HepG2 (cell line): ENCODE measurements around the gene VPS13C. TPM values are rescaled to one million over a fixed set of nuclear protein-coding genes. Genes with fewer than 3 reads are reported as not detected.
A peak's percentile ranks its signal among the peaks of the same experiment; 100 is the strongest.

Experiments used
- ATAD3A ChIP-seq: sonication (generic); formaldehyde crosslinking; IDR thresholded peaks from 2 replicates; pipeline ENCODE4 v1.4.0; 2020; ENCODE audit warnings: missing genetic modification reagents
- ERF ChIP-seq: IDR thresholded peaks from 2 replicates; pipeline ENCODE4 v1.6.1; 2018; ENCODE audit warnings: missing biosample characterization, missing genetic modification reagents
- JARID2 ChIP-seq: sonication (generic); formaldehyde crosslinking; IDR thresholded peaks from 2 replicates; pipeline ENCODE4 v1.8.1; 2023; ENCODE audit warnings: missing genetic modification reagents, inconsistent platforms; ENCODE audit not compliant: insufficient replicate concordance
- KLF6 ChIP-seq: IDR thresholded peaks from 2 replicates; pipeline ENCODE4 v1.8.0; 2016; ENCODE audit warnings: missing biosample characterization, missing genetic modification reagents
- MBNL3 ChIP-seq: fragments of 250-450 bp; sonication (Bioruptor Pico); conservative IDR thresholded peaks from 2 replicates; pipeline ENCODE4 v1.8.0; 2022; ENCODE audit warnings: mild to moderate bottlenecking, inconsistent platforms
- MED8 ChIP-seq: sonication (generic); formaldehyde crosslinking; IDR thresholded peaks from 2 replicates; pipeline ENCODE4 v1.8.1; 2023; ENCODE audit warnings: mild to moderate bottlenecking, missing genetic modification reagents; ENCODE audit not compliant: insufficient replicate concordance
- RCOR2 ChIP-seq: IDR thresholded peaks from 2 replicates; pipeline ENCODE4 v1.6.1; 2016; ENCODE audit warnings: missing biosample characterization, missing genetic modification reagents
- SALL2 ChIP-seq: sonication (generic); formaldehyde crosslinking; IDR thresholded peaks from 2 replicates; pipeline ENCODE4 v1.8.1; 2023; ENCODE audit warnings: mild to moderate bottlenecking, missing genetic modification reagents, inconsistent platforms
- TCF12 ChIP-seq, 2 experiments: fragments of 450-650 bp in 1 of 2; sonication (generic) in 1 of 2; formaldehyde crosslinking in 1 of 2; IDR thresholded peaks; 2 replicates each; pipeline versions ENCODE4 v1.6.1 to v1.8.0; 2017 to 2022; ENCODE audit warnings: antibody characterized with exemption in 1 of 2, mild to moderate bottlenecking in 1 of 2, missing genetic modification reagents in 1 of 2, moderate library complexity in 1 of 2
- ZNF713 ChIP-seq: sonication (generic); formaldehyde crosslinking; IDR thresholded peaks from 2 replicates; pipeline ENCODE4 v1.4.0; 2020; ENCODE audit warnings: mild to moderate bottlenecking, missing genetic modification reagents
- ZNF841 ChIP-seq: sonication (generic); formaldehyde crosslinking; IDR thresholded peaks from 2 replicates; pipeline ENCODE4 v1.8.1; 2023; ENCODE audit warnings: missing genetic modification reagents, borderline replicate concordance
- polyA plus RNA-seq, 8 experiments: library from polyadenylated mRNA; depleted of rRNA in 3 of 8; stranded (reverse) in 7 of 8; unstranded in 1 of 8; fragments of >200 nt; fragmentation: Illumina TruSeq in 4 of 8; extraction: Trizol in 4 of 8; gene quantifications; 2 replicates each; pipeline versions ENCODE4 v1.2.1 to v1.2.3, GENCODE V29; 2011 to 2016; ENCODE audit warnings: low read depth in 4 of 8, missing spikeins in 1 of 8, mixed read lengths in 1 of 8; ENCODE audit not compliant: insufficient read depth in 1 of 8
- total RNA-seq, 5 experiments: library from RNA; depleted of rRNA; stranded (reverse); fragments of >200 nt; fragmentation: Illumina TruSeq; extraction: Trizol; gene quantifications; 2 replicates each; pipeline ENCODE4 v1.2.3, GENCODE V29; 2016; ENCODE audit warnings: low read depth in 1 of 5
- TF ChIP-seq, protein P1 (sequence below): sonication (generic); formaldehyde crosslinking; IDR thresholded peaks from 2 replicates; pipeline ENCODE4 v1.5.1; 2020; ENCODE audit warnings: missing genetic modification reagents, mild to moderate bottlenecking, borderline replicate concordance
- TF ChIP-seq, protein P2 (sequence below): sonication (generic); formaldehyde crosslinking; IDR thresholded peaks from 2 replicates; pipeline ENCODE4 v1.5.1; 2020; ENCODE audit warnings: mild to moderate bottlenecking, missing genetic modification reagents, borderline replicate concordance
- TF ChIP-seq, protein P3 (sequence below): IDR thresholded peaks from 2 replicates; pipeline ENCODE4 v1.6.1; 2016; ENCODE audit warnings: low read depth, missing genetic modification reagents, missing compliant biosample characterization
- TF ChIP-seq, protein P4 (sequence below): sonication (generic); formaldehyde crosslinking; IDR thresholded peaks from 2 replicates; pipeline ENCODE4 v1.4.0; 2020; ENCODE audit warnings: mild to moderate bottlenecking, low read depth, missing genetic modification reagents
- TF ChIP-seq, protein P5 (sequence below): sonication (generic); formaldehyde crosslinking; IDR thresholded peaks from 2 replicates; pipeline ENCODE4 v1.8.1; 2023; ENCODE audit warnings: mild to moderate bottlenecking, missing genetic modification reagents, borderline replicate concordance
- TF ChIP-seq, protein P6 (sequence below): sonication (generic); formaldehyde crosslinking; IDR thresholded peaks from 2 replicates; pipeline ENCODE4 v1.4.0; 2020; ENCODE audit warnings: missing genetic modification reagents

Gene VPS13C
- total and polyA plus RNA-seq, 2 of the 13 experiments (the other 11 are each of a cell fraction or from before 2014, with no cell fraction given) = 10.9 to 26.8 TPM

DNA sequence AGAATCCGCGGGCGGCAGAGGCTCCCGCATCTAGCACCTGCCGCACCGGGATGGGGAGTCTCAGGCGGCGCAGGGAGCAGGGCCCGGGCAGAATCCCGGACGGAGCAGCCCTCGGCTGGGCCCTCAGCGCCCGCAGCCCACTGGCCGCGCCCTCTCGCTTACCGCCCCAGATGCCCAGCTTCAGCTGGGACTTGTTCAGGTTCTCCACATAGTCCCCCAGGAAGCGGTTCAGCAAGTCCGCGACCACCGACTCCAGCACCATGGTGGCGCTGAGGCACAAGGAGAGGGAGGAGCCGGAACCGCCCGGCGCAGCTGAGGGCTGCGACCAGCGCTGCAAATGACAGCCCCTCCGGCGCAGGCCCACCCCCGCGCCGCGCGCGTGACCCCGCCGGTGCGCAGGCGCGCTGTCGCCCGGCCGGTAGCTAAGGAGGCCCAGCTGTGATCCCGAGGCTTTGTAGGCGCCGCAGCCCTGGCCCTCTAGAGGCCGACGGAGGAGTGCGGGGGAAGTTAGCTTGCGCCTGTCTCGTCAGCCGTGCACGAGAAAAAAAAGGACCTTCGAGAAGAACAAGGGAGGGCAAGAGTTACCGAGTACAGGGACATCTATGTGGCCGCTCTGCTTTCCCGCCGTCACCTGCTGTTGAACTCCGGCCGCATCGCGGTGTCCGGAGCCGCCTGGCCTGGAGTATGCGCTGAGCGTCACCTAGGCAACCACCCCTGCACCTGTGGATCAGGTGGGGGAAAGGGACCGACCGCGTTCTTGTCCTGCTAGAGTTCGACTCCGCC is at the start of gene VPS13C (continued):
- no peak for TF ChIP-seq MED8 (CRISPR knock-in tag)
- no peak for TF ChIP-seq JARID2 (CRISPR knock-in tag)
- TF ChIP-seq ERF (CRISPR knock-in tag) = peak; percentile 81
- TF ChIP-seq, protein P1, sequence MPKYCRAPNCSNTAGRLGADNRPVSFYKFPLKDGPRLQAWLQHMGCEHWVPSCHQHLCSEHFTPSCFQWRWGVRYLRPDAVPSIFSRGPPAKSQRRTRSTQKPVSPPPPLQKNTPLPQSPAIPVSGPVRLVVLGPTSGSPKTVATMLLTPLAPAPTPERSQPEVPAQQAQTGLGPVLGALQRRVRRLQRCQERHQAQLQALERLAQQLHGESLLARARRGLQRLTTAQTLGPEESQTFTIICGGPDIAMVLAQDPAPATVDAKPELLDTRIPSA = no peak; the same call in 1 of the 2 replicates
- TF ChIP-seq, protein P2, sequence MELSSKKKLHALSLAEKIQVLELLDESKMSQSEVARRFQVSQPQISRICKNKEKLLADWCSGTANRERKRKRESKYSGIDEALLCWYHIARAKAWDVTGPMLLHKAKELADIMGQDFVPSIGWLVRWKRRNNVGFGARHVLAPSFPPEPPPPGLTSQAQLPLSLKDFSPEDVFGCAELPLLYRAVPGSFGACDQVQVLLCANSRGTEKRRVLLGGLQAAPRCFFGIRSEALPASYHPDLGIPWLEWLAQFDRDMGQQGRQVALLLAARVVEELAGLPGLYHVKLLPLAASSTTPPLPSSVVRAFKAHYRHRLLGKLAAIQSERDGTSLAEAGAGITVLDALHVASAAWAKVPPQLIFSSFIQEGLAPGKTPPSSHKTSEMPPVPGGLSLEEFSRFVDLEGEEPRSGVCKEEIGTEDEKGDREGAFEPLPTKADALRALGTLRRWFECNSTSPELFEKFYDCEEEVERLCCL (CRISPR knock-in tag) = peak; percentile 65; the same call in 1 of the 2 replicates
- TF ChIP-seq, protein P3, sequence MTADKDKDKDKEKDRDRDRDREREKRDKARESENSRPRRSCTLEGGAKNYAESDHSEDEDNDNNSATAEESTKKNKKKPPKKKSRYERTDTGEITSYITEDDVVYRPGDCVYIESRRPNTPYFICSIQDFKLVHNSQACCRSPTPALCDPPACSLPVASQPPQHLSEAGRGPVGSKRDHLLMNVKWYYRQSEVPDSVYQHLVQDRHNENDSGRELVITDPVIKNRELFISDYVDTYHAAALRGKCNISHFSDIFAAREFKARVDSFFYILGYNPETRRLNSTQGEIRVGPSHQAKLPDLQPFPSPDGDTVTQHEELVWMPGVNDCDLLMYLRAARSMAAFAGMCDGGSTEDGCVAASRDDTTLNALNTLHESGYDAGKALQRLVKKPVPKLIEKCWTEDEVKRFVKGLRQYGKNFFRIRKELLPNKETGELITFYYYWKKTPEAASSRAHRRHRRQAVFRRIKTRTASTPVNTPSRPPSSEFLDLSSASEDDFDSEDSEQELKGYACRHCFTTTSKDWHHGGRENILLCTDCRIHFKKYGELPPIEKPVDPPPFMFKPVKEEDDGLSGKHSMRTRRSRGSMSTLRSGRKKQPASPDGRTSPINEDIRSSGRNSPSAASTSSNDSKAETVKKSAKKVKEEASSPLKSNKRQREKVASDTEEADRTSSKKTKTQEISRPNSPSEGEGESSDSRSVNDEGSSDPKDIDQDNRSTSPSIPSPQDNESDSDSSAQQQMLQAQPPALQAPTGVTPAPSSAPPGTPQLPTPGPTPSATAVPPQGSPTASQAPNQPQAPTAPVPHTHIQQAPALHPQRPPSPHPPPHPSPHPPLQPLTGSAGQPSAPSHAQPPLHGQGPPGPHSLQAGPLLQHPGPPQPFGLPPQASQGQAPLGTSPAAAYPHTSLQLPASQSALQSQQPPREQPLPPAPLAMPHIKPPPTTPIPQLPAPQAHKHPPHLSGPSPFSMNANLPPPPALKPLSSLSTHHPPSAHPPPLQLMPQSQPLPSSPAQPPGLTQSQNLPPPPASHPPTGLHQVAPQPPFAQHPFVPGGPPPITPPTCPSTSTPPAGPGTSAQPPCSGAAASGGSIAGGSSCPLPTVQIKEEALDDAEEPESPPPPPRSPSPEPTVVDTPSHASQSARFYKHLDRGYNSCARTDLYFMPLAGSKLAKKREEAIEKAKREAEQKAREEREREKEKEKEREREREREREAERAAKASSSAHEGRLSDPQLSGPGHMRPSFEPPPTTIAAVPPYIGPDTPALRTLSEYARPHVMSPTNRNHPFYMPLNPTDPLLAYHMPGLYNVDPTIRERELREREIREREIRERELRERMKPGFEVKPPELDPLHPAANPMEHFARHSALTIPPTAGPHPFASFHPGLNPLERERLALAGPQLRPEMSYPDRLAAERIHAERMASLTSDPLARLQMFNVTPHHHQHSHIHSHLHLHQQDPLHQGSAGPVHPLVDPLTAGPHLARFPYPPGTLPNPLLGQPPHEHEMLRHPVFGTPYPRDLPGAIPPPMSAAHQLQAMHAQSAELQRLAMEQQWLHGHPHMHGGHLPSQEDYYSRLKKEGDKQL (CRISPR knock-in tag) = peak; percentile 57; the same call in 1 of the 2 replicates
- TF ChIP-seq ZNF713 (CRISPR knock-in tag) = 0 out of 2 replicates have a peak, but pooled peaks have one; percentile 36
- TF ChIP-seq, protein P4, sequence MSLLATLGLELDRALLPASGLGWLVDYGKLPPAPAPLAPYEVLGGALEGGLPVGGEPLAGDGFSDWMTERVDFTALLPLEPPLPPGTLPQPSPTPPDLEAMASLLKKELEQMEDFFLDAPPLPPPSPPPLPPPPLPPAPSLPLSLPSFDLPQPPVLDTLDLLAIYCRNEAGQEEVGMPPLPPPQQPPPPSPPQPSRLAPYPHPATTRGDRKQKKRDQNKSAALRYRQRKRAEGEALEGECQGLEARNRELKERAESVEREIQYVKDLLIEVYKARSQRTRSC (CRISPR knock-in tag) = no peak
- TF ChIP-seq, protein P5, sequence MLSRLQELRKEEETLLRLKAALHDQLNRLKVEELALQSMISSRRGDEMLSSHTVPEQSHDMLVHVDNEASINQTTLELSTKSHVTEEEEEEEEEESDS (CRISPR knock-in tag) = no peak
- TF ChIP-seq MBNL3 (CRISPR knock-in tag) = no peak
- TF ChIP-seq RCOR2 = no peak
- TF ChIP-seq SALL2 (CRISPR knock-in tag) = peak; percentile 95
- TF ChIP-seq, protein P6, sequence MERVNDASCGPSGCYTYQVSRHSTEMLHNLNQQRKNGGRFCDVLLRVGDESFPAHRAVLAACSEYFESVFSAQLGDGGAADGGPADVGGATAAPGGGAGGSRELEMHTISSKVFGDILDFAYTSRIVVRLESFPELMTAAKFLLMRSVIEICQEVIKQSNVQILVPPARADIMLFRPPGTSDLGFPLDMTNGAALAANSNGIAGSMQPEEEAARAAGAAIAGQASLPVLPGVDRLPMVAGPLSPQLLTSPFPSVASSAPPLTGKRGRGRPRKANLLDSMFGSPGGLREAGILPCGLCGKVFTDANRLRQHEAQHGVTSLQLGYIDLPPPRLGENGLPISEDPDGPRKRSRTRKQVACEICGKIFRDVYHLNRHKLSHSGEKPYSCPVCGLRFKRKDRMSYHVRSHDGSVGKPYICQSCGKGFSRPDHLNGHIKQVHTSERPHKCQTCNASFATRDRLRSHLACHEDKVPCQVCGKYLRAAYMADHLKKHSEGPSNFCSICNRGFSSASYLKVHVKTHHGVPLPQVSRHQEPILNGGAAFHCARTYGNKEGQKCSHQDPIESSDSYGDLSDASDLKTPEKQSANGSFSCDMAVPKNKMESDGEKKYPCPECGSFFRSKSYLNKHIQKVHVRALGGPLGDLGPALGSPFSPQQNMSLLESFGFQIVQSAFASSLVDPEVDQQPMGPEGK (CRISPR knock-in tag) = peak; percentile 57
- peak; percentile 71; the same call in 1 of the 2 replicates for TF ChIP-seq KLF6
- TF ChIP-seq ATAD3A (CRISPR knock-in tag) = no peak
- no peak for TF ChIP-seq ZNF841 (CRISPR knock-in tag)
- no peak for TF ChIP-seq TCF12 (IDR thresholded peaks at IDR 0.05)
- TF ChIP-seq TCF12 (CRISPR knock-in tag; IDR thresholded peaks at IDR 0.05) = no peak
